NCI-H2107 (cell line): ENCODE data around the gene ABCB6.

Experiments used
- DNase-seq: peaks from one replicate; lab custom pipeline; 2025; lab: John Stamatoyannopoulos, UW

The ABCB6 gene

GRCh38 chr2:219168932-219169331 is 49.8 kb downstream of the ABCB6 start:
- no peak for DNase-seq

DNA sequence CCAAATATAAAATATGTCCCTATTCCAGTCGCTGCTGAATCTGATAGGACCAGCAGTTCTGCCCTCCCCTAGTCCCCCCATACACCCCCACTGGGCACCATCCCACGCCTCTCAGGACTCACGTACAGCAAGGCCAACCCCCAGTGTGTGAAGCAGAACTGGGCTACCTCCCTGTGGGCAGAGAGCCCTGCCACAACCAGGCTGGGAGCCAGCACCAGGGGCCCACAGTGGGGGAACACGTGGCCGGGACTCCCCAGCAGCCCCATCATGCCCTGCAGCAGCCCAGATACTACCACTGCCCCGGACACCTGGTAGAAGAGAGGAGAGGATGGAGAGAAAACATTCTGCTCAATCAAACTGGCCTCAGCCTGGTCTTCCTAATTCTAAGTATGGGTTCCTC is 50.2 kb downstream of the ABCB6 start:
- DNase-seq = no peak

GRCh38 chr2:219167997-219168396 is 50.8 kb downstream of the ABCB6 start:
- DNase-seq = no peak

DNA sequence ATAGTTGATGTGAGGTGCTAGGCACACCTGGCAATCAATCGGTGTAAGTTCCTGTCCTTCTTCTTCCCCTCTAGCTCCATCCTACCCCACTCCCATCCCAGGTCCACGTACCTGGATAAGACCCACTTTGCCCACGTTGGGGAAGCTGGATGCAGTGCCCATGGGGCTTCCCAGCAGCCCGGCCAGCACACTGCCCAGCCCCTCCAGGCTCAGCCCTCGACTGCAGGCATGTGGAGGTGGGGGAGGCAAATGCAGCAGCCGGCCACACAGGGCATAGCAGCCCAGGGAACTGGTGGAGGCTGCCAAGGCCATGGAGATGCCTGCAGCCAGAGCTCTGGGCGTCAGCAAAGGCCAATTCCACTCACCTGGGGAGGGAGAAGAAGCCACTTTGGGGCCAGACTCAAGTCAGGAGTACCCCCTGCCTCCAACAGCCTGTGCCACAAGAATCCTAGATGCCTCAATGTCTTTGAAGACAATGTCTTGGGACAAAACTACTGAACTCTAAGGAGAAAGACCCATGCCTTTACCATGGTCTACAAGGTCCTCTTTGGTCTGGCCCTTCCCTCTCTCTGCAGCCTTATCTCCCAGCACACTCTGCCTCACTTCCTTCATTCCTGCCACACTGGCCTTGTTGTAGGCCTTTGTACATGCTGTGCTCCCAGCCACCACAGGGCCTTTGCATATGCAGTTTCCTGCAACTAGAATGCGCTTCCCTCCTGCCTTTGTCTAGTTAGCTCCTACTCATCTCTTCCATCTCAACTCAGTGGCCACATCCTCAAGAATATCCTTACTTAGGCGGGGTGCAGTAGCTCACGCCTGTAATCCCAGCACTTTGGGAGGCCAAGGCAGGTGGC is 53.5 kb downstream of the ABCB6 start:
- no peak for DNase-seq

GRCh38 chr2:219163156-219163555 is 55.6 kb downstream of the ABCB6 start:
- no peak for DNase-seq

DNA sequence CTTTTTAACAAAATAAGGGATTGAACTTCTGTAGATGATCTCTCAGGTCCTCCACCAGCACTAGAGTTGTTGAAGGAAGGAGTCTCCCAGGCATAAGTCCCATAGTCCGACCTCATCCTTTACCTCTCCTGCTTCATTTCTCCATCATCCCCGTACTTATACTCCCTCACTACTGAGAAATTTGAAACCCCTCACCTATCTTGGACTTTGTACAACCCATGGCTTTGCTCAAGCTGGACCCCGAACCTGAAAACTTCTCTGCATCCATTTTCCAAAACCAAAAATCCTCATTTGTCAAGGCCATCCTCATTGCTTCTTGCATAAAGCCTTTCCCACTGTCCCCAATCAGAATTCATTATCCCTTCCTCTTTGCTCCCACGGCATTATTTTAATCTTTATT is 57.7 kb downstream of the ABCB6 start:
- no peak for DNase-seq

DNA sequence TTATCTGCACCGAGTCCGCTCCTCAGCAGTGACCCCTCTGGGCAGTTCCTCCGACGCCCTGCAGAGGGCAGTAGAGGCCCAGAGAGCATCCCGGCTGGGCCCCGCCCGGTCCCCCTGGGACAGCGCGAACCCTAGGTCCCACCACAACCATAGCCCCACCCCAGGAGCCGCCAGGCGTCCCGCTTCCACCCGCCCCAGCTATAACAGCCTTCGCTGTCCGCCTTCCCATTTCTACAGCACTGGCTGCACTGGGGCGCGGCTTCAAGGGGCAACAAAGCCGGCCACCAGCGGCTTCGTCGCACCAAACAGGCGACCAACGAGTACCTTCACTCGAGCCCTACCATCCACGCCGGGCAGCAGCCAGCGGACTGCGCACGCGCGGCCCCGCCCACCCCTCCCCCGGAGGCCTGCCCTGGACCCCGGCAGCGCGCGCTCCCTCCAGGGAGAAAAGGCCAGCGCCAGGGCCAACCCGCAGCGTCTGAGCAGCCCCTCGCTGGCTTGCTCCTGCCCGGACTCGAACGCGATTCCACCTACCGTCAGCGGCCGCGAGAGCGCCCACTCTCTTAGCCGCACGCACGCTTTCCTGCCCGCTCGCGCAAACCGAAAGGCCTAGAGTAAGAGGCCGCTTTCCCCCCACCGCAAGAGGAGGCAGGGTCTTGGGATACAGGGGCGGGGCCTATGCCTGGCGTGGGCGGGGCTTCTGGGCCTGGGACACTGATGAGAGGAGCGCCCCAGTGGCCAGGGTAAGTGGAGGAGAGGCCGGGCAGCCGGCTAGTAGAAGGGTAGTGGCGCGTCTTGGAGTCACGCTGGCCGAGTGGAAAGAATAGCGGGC is 58.4 kb downstream of the ABCB6 start, which contains the start of gene NHEJ1:
NHEJ1 (minus strand) TSS at position 630 of the 832 bp plus-strand sequence. CDS start 2,453 bp downstream, outside the sequence.
- peak; percentile 36 for DNase-seq
